SK-N-SH (cell line): ENCODE measurements around the gene FKBP2. TPM values are rescaled to one million over a fixed set of nuclear protein-coding genes. Genes with fewer than 3 reads are reported as not detected.
A peak's percentile ranks its signal among the peaks of the same experiment; 100 is the strongest.

Experiments
- CTCF ChIA-PET: fragments of 300-600, 350-600 bp; formaldehyde crosslinking; extraction: SDS; loops from one replicate; lab custom pipeline; 2021; lab: Yijun Ruan, JAX
- POLR2A ChIA-PET: fragments of 350-600 bp; sonication (Branson Sonifier 250); formaldehyde crosslinking; extraction: SDS; loops from one replicate; lab custom pipeline; 2020; ENCODE audit warnings: antibody characterized with exemption, inconsistent platforms; lab: Yijun Ruan, JAX
- DNase-seq: peaks from one replicate; pipeline ENCODE4 v3.0.0; 2012
- H2AFZ ChIP-seq: fragments of 200-600 bp; sonication (generic); 2 replicates; pipeline ENCODE4 v1.8.1; 2016; ENCODE audit warnings: antibody characterized with exemption, mild to moderate bottlenecking, low read depth
- H3F3A ChIP-seq: fragments of 200-600 bp; sonication (generic); replicated peaks from 2 replicates; pipeline ENCODE3; 2016; ENCODE audit warnings: antibody characterized with exemption, mild to moderate bottlenecking; ENCODE audit not compliant: insufficient read depth
- H3K27ac ChIP-seq, 2 experiments: fragments of 200-500 bp in 1 of 2; fragments of 200-600 bp in 1 of 2; sonication (Bioruptor generic) in 1 of 2; sonication (generic), shearing (Covaris generic) in 1 of 2; 2 replicates each; pipeline versions ENCODE4 v1.5.1 to v1.6.1; 2014 to 2016; ENCODE audit warnings: low read depth in 2 of 2, inconsistent platforms in 1 of 2, low read length in 1 of 2, mild to moderate bottlenecking in 1 of 2, mixed read lengths in 1 of 2
- H3K27me3 ChIP-seq: fragments of 200-600 bp; sonication (generic), shearing (Covaris generic); 2 replicates; pipeline ENCODE4 v1.6.1; 2016; ENCODE audit warnings: mixed run types; ENCODE audit not compliant: insufficient read depth
- H3K36me3 ChIP-seq, 2 experiments: fragments of 200-500 bp in 1 of 2; fragments of 200-600 bp in 1 of 2; sonication (Bioruptor generic) in 1 of 2; sonication (generic) in 1 of 2; replicated peaks in 1 of 2; 2 replicates each; pipeline versions ENCODE3 to v1.5.1; 2014 to 2016; ENCODE audit warnings: low read length in 1 of 2, mild to moderate bottlenecking in 1 of 2; ENCODE audit not compliant: insufficient read depth in 2 of 2, control insufficient read depth in 1 of 2
- H3K4me1 ChIP-seq, 2 experiments: fragments of 200-500 bp in 1 of 2; fragments of 200-600 bp in 1 of 2; sonication (Bioruptor generic) in 1 of 2; sonication (generic), shearing (Covaris generic) in 1 of 2; 2 replicates each; pipeline versions ENCODE4 v1.5.1 to v1.6.1; 2014 to 2016; ENCODE audit warnings: low read depth in 1 of 2, low read length in 1 of 2, mixed run types in 1 of 2; ENCODE audit not compliant: insufficient read depth in 2 of 2, control insufficient read depth in 1 of 2
- H3K4me2 ChIP-seq: fragments of 200-600 bp; sonication (generic), shearing (Covaris generic); 2 replicates; pipeline ENCODE4 v1.6.1; 2017; ENCODE audit warnings: mixed run types
- H3K4me3 ChIP-seq, 2 experiments: fragments of 200-500 bp in 1 of 2; fragments of 200-600 bp in 1 of 2; sonication (Bioruptor generic) in 1 of 2; sonication (generic), shearing (Covaris generic) in 1 of 2; 2 replicates each; pipeline versions ENCODE4 v1.5.1 to v1.8.1; 2014 to 2016; ENCODE audit warnings: low read depth in 2 of 2, inconsistent platforms in 1 of 2, low read length in 1 of 2, mild to moderate bottlenecking in 1 of 2, mixed read lengths in 1 of 2, moderate library complexity in 1 of 2
- H3K79me2 ChIP-seq: fragments of 200-600 bp; sonication (generic); 2 replicates; pipeline ENCODE4 v1.8.1; 2017; ENCODE audit warnings: mild to moderate bottlenecking; ENCODE audit not compliant: insufficient read depth
- H3K9ac ChIP-seq: fragments of 200-600 bp; sonication (generic); 2 replicates; pipeline ENCODE4 v1.6.1; 2017; ENCODE audit warnings: mixed run types
- H3K9me2 ChIP-seq: fragments of 200-600 bp; sonication (generic); 2 replicates; pipeline ENCODE4 v1.6.1; 2017; ENCODE audit warnings: mixed run types
- H3K9me3 ChIP-seq: fragments of 200-600 bp; sonication (generic); 2 replicates; pipeline ENCODE4 v1.6.1; 2017; ENCODE audit warnings: mixed run types, mild to moderate bottlenecking, moderate library complexity
- H4K20me1 ChIP-seq: fragments of 200-600 bp; sonication (generic); 2 replicates; pipeline ENCODE4 v1.6.1; 2017; ENCODE audit warnings: mild to moderate bottlenecking, mixed run types; ENCODE audit not compliant: insufficient read depth
- CHD2 ChIP-seq: fragments of 150-350 bp; IDR thresholded peaks from 2 replicates; pipeline ENCODE4 v1.6.1; 2018; ENCODE audit warnings: low read length; ENCODE audit not compliant: partially characterized antibody
- FOXM1 ChIP-seq: IDR thresholded peaks from 2 replicates; pipeline ENCODE4 v1.4.0; 2012; ENCODE audit warnings: low read depth, mild to moderate bottlenecking
- GABPA ChIP-seq: IDR thresholded peaks from 2 replicates; pipeline ENCODE4 v1.4.0; 2012; ENCODE audit warnings: low read depth, mild to moderate bottlenecking
- JUND ChIP-seq: IDR thresholded peaks from 2 replicates; pipeline ENCODE4 v1.4.0; 2012
- NRF1 ChIP-seq: IDR thresholded peaks from 2 replicates; pipeline ENCODE4 v1.6.1; 2012; ENCODE audit warnings: low read depth, mild to moderate bottlenecking, low read length
- TAF1 ChIP-seq: IDR thresholded peaks from 2 replicates; pipeline ENCODE4 v1.6.1; 2012; ENCODE audit warnings: low read depth, mild to moderate bottlenecking, low read length, moderate library complexity, borderline replicate concordance
- TEAD4 ChIP-seq: IDR thresholded peaks from 2 replicates; pipeline ENCODE4 v1.4.0; 2012; ENCODE audit warnings: mild to moderate bottlenecking, borderline replicate concordance; ENCODE audit not compliant: insufficient read depth
- WGBS: methylation state at CpG from one replicate; pipeline ENCODE4 v1.1.6; 2017; ENCODE audit warnings: low lambda C conversion rate; 5-methylcytosine and 5-hydroxymethylcytosine counted together
- polyA plus RNA-seq, 3 experiments: library from polyadenylated mRNA; depleted of rRNA; stranded (reverse); fragments of >200 nt; gene quantifications; 2 replicates each; pipeline ENCODE4 v1.2.3, GENCODE V29; 2012
- TF ChIP-seq, protein P1 (sequence below): IDR thresholded peaks from 2 replicates; pipeline ENCODE4 v1.4.0; 2012; ENCODE audit warnings: low read depth
- TF ChIP-seq, protein P2 (sequence below): fragments of 150-350 bp; IDR thresholded peaks from 2 replicates; pipeline ENCODE4 v1.6.1; 2017; ENCODE audit warnings: antibody characterized with exemption, low read length, low read depth, borderline replicate concordance
- TF ChIP-seq, protein P3 (sequence below): IDR thresholded peaks from 2 replicates; pipeline ENCODE4 v1.6.1; 2012; ENCODE audit warnings: mild to moderate bottlenecking, low read depth, low read length, moderate library complexity

Gene FKBP2
- polyA plus RNA-seq, 1 of the 3 experiments (the other 2 are of a cell fraction) = 127 TPM

DNA sequence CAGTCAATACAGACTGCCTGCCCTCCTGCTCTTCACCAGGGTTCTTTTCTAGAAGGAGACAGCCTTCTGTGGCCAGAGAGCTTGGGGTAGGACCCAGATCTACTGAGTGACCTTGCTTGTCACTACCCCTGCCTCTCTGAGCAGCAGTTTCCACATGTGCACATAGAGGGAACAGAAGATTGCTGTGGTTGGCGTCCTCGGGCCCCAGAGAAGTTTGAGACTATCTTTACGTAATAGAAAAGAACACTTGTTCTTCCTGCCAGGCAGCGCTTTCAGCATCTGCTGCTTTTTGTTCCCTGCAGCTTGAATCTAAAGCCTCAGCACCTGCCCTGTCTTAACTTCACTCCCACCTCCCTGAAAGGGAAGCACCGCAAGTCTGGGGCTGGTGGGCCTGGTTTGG is 1.9 kb upstream of the FKBP2 start:
- Histone ChIP-seq H4K20me1 (no peaks in the 10 kb centered on the region), H3F3A (peaks cover 28% of the 10 kb centered on the region), H3K9me2 (no peaks in the 10 kb centered on the region), H2AFZ (no peak overlapping the region), H3K27ac (no peak overlapping the region), H3K36me3 (peaks cover 7 to 25% of the 10 kb centered on the region in 2 experiments), H3K9me3 (no peaks in the 10 kb centered on the region), H3K79me2 (peaks cover 35% of the 10 kb centered on the region), H3K4me2 (no peak overlapping the region), H3K27me3 (no peaks in the 10 kb centered on the region), H3K9ac (no peak overlapping the region), H3K4me1 (peaks cover 14 to 33% of the 10 kb centered on the region in 2 experiments; a peak in 2 of 4 replicates), H3K4me3 (no peak overlapping the region)
- POLR2A ChIA-PET = interaction anchor here (0.7 to 2.2 kb wide), 2 partner anchors 13 to 27 kb away, joined by 3 to 5 read pairs; partner anchors contain the start of genes NUDT22 and TRPT1
- TF ChIP-seq, protein P1, sequence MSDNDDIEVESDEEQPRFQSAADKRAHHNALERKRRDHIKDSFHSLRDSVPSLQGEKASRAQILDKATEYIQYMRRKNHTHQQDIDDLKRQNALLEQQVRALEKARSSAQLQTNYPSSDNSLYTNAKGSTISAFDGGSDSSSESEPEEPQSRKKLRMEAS = no peak
- no peak for TF ChIP-seq TAF1
- TF ChIP-seq TEAD4 = no peak
- TF ChIP-seq FOXM1 = no peak
- no peak for TF ChIP-seq JUND
- CTCF ChIA-PET = interaction anchor here (1.0 to 1.5 kb wide), 3 partner anchors 15 to 65 kb away, joined by 3 to 4 read pairs (median 4); no protein-coding TSS in a partner anchor
- no peak for DNase-seq
- WGBS = 96% methylated on average over 5 of the region's 5 CpGs

DNA sequence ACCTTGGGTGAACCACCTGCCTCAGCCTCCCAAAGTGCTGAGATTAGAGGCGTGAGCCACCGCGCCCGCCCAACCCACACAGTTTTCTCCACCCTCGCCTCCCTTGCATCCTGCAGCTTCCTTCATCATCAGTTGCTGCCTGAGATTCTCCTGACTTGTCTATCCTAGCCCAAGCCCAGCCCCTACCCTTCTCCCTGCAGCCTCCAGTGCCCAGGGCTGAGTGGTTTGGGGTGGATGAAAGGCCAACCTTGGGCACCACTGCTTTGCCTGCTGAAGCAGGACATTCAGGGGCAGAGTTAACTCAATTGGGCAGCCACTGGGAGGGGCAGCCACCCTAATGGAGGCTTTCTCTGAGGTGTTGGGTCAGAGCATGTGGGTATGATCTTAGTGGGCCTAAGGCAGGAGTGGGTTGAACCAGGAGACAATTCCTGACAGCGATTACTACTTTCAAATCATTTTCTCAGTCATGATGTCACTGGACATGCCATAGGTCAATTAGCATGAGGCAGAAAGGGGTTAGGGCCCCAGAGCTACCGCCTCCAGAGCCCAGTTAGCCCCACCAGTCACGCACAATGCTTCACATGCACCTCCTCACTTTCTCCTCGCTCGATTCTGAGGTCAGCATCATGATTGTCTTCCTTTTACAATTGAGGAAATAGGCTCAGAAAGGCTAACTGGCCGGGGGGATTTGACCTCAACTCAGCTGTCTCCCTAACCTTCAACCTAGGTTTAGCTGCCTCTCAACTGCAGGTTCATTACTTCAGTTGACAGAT is 1.0 kb upstream of the FKBP2 start:
- Histone ChIP-seq H2AFZ (no peak overlapping the region), H3K27me3 (no peaks in the 10 kb centered on the region), H4K20me1 (no peaks in the 10 kb centered on the region), H3K79me2 (peaks cover 43% of the 10 kb centered on the region), H3K9me2 (no peaks in the 10 kb centered on the region), H3K4me2 (peak overlapping the region; percentile 93), H3K27ac (peak overlapping the region; percentile 94 to 98), H3K4me3 (peak overlapping the region; percentile 64 to 92), H3K36me3 (peaks cover 10 to 30% of the 10 kb centered on the region in 2 experiments), H3K9ac (peak overlapping the region; percentile 83; the same call in 1 of the 2 replicates), H3K4me1 (peaks cover 16 to 40% of the 10 kb centered on the region in 2 experiments; a peak in 2 of 4 replicates), H3F3A (peaks cover 28% of the 10 kb centered on the region), H3K9me3 (no peaks in the 10 kb centered on the region)
- 81% methylated on average over 11 of the region's 11 CpGs for WGBS
- DNase-seq = no peak
- TF ChIP-seq GABPA (no peak), CHD2 (no peak), TEAD4 (no peak), NRF1 (no peak)
- TF ChIP-seq, protein P2, sequence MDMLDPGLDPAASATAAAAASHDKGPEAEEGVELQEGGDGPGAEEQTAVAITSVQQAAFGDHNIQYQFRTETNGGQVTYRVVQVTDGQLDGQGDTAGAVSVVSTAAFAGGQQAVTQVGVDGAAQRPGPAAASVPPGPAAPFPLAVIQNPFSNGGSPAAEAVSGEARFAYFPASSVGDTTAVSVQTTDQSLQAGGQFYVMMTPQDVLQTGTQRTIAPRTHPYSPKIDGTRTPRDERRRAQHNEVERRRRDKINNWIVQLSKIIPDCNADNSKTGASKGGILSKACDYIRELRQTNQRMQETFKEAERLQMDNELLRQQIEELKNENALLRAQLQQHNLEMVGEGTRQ = no peak
- TF ChIP-seq, protein P3, sequence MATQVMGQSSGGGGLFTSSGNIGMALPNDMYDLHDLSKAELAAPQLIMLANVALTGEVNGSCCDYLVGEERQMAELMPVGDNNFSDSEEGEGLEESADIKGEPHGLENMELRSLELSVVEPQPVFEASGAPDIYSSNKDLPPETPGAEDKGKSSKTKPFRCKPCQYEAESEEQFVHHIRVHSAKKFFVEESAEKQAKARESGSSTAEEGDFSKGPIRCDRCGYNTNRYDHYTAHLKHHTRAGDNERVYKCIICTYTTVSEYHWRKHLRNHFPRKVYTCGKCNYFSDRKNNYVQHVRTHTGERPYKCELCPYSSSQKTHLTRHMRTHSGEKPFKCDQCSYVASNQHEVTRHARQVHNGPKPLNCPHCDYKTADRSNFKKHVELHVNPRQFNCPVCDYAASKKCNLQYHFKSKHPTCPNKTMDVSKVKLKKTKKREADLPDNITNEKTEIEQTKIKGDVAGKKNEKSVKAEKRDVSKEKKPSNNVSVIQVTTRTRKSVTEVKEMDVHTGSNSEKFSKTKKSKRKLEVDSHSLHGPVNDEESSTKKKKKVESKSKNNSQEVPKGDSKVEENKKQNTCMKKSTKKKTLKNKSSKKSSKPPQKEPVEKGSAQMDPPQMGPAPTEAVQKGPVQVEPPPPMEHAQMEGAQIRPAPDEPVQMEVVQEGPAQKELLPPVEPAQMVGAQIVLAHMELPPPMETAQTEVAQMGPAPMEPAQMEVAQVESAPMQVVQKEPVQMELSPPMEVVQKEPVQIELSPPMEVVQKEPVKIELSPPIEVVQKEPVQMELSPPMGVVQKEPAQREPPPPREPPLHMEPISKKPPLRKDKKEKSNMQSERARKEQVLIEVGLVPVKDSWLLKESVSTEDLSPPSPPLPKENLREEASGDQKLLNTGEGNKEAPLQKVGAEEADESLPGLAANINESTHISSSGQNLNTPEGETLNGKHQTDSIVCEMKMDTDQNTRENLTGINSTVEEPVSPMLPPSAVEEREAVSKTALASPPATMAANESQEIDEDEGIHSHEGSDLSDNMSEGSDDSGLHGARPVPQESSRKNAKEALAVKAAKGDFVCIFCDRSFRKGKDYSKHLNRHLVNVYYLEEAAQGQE = no peak
- CTCF ChIA-PET = interaction anchor here (0.6 to 1.5 kb wide), 2 partner anchors 13 to 35 kb away, joined by 3 to 4 read pairs; no protein-coding TSS in a partner anchor
- POLR2A ChIA-PET = interaction anchor here (0.7 kb wide), 1 partner anchor 26 kb away, joined by 3 read pairs; no protein-coding TSS in a partner anchor
